HUES64 (cell line): ENCODE results near the gene ELMO3.

Experiments
- H3K27ac ChIP-seq: 2 replicates; pipeline ENCODE4 v1.7.0; 2013; ENCODE audit warnings: low read depth, low read length, inconsistent platforms
- H3K27me3 ChIP-seq: 2 replicates; pipeline ENCODE4 v1.6.1; 2013; ENCODE audit warnings: mild to moderate bottlenecking, low read length; ENCODE audit not compliant: insufficient read depth
- H3K36me3 ChIP-seq: 2 replicates; pipeline ENCODE4 v1.6.1; 2013; ENCODE audit warnings: mild to moderate bottlenecking, low read length; ENCODE audit not compliant: insufficient read depth
- H3K4me1 ChIP-seq: 2 replicates; pipeline ENCODE4 v1.6.1; 2013; ENCODE audit warnings: mild to moderate bottlenecking, low read length, moderate library complexity; ENCODE audit not compliant: insufficient read depth
- H3K4me3 ChIP-seq: 2 replicates; pipeline ENCODE4 v1.5.1; 2013; ENCODE audit warnings: mild to moderate bottlenecking, low read length, moderate library complexity
- H3K9ac ChIP-seq: 2 replicates; pipeline ENCODE4 v1.6.1; 2013; ENCODE audit warnings: mild to moderate bottlenecking, low read depth, low read length
- H3K9me3 ChIP-seq: 2 replicates; pipeline ENCODE4 v1.6.1; 2013; ENCODE audit warnings: low read depth, low read length; ENCODE audit not compliant: insufficient read depth
- WGBS: fragments of 150-250, 120-280 bp; methylation state at CpG from one replicate; pipeline ENCODE4 v1.1.7; 2013; ENCODE audit warnings: missing lambda C conversion rate; 5-methylcytosine and 5-hydroxymethylcytosine counted together

ELMO3 gene

GRCh38 chr16:67229906-67230808, 31.2 kb downstream of the ELMO3 start:
- Histone ChIP-seq H3K36me3 (peaks cover 55% of the 10 kb centered on the region), H3K4me1 (0 out of 2 replicates have a peak, but pooled peaks cover 4% of the 10 kb centered on the region), H3K27ac (no peak overlapping the region), H3K4me3 (no peak overlapping the region), H3K9me3 (no peaks in the 10 kb centered on the region), H3K27me3 (peaks cover 3% of the 10 kb centered on the region; the same call in 1 of the 2 replicates), H3K9ac (no peak overlapping the region)
- 96% methylated on average over 32 of the region's 32 CpGs for WGBS

- Histone ChIP-seq H3K27me3 (no peaks in the 10 kb centered on the region), H3K9ac (no peak overlapping the region), H3K36me3 (peaks cover 61% of the 10 kb centered on the region), H3K27ac (no peak overlapping the region), H3K9me3 (no peaks in the 10 kb centered on the region), H3K4me1 (0 out of 2 replicates have a peak, but pooled peaks cover 4% of the 10 kb centered on the region), H3K4me3 (no peak overlapping the region)
- WGBS, result 96% methylated on average over 12 of the region's 12 CpGs
Measured at GRCh38 chr16:67230809-67231660, 32.1 kb downstream of the ELMO3 start.

DNA sequence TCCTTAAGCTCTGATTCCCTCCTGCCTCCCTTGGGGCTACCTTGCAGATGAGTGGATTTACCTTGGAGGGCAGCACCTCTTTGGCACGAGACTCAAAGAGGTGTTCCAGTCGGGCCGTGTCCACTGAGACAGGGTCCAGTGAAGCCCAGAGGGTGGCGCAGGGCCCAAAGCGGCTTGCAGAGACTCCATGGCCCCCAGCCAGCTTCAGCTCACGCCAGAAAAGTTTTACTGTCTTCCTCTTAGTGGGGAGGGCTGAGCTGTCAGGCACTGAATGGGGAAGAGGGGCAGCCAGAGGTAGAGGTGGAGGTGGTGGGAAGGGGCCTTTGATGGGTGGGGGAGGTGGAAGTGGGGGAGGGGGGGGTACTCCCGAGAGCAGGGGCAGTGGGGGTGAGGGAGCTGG, 34.7 kb downstream of the ELMO3 start:
- no peak overlapping the region for H3K27ac ChIP-seq
- H3K4me1 ChIP-seq, result no peaks in the 10 kb centered on the region
- no peaks in the 10 kb centered on the region for H3K27me3 ChIP-seq
- peaks cover 78% of the 10 kb centered on the region for H3K36me3 ChIP-seq
- WGBS, result 92% methylated on average over 6 of the region's 7 CpGs
- no peaks in the 10 kb centered on the region for H3K9me3 ChIP-seq
- H3K4me3 ChIP-seq, result no peak overlapping the region
- H3K9ac ChIP-seq, result no peak overlapping the region

GRCh38 chr16:67234180-67234597, 35.3 kb downstream of the ELMO3 start:
- H3K9ac ChIP-seq, result no peak overlapping the region
- no peak overlapping the region for H3K27ac ChIP-seq
- no peaks in the 10 kb centered on the region for H3K4me1 ChIP-seq
- no peaks in the 10 kb centered on the region for H3K27me3 ChIP-seq
- WGBS, result 95% methylated on average over 10 of the region's 10 CpGs
- H3K4me3 ChIP-seq, result no peak overlapping the region
- H3K36me3 ChIP-seq, result peaks cover 78% of the 10 kb centered on the region
- no peaks in the 10 kb centered on the region for H3K9me3 ChIP-seq

- Histone ChIP-seq H3K4me1 (peaks cover 2% of the 10 kb centered on the region; the same call in 1 of the 2 replicates), H3K36me3 (peaks cover 68% of the 10 kb centered on the region), H3K9me3 (no peaks in the 10 kb centered on the region), H3K27me3 (no peaks in the 10 kb centered on the region), H3K9ac (no peak overlapping the region), H3K4me3 (no peak overlapping the region), H3K27ac (no peak overlapping the region)
- 91% methylated on average over 17 of the region's 17 CpGs for WGBS
Measured at GRCh38 chr16:67235816-67236562, 37.1 kb downstream of the ELMO3 start.

DNA sequence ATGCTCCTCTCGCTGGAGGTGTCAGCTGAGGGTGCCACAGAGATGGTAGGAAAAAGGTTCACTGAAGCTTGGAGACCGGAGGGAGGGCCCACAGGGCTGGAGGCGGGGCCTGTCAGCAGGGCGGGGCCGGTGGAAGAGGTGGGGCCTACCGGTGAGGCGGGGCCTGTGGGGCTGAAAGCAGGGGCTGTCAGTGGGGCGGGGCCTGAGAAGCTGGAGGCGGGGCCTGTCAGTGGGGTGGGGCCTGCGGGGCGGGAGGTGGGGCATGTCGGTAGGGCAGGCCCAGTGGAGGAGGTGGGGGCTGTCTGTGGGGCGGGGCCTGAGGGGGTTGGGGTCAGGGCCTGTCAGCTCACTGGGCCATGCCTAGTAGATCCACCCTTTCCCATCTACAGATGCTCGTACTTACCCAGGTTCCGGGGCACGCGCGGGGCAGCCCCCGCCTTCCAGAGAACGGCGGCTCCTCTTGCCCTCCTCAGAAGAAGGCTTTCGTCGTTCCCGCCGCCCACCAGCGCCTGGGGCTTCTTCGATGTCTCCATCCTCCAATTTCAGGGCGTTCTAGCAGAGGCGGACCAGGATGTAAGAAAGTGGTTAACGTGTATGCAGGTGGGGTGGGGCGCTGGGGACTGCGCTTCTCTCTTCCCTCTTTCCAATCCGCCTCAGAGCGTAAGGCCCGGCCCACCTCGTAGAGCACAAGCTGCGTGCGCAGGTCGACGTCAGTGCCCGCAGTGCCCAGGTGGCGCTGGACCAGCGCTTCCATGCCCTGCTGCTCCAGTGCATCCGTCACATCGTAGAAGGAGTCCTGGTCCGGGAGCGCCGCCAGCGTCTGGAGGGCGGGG, 37.8 kb downstream of the ELMO3 start:
- Histone ChIP-seq H3K27me3 (no peaks in the 10 kb centered on the region), H3K4me3 (no peak overlapping the region), H3K9ac (no peak overlapping the region), H3K27ac (no peak overlapping the region), H3K4me1 (peaks cover 10% of the 10 kb centered on the region), H3K9me3 (no peaks in the 10 kb centered on the region), H3K36me3 (peaks cover 60% of the 10 kb centered on the region)
- WGBS, result 93% methylated on average over 45 of the region's 50 CpGs

- no peaks in the 10 kb centered on the region for H3K27me3 ChIP-seq
- no peak overlapping the region for H3K9ac ChIP-seq
- peaks cover 58% of the 10 kb centered on the region for H3K36me3 ChIP-seq
- WGBS, result 93% methylated on average over 16 of the region's 16 CpGs
- H3K4me3 ChIP-seq, result no peak overlapping the region
- H3K27ac ChIP-seq, result no peak overlapping the region
- no peaks in the 10 kb centered on the region for H3K9me3 ChIP-seq
- peaks cover 11% of the 10 kb centered on the region for H3K4me1 ChIP-seq
Measured at GRCh38 chr16:67237396-67238277, 38.7 kb downstream of the ELMO3 start.

GRCh38 chr16:67238278-67238575, 39.3 kb downstream of the ELMO3 start:
- Histone ChIP-seq H3K4me1 (peaks cover 11% of the 10 kb centered on the region), H3K9me3 (no peaks in the 10 kb centered on the region), H3K27ac (no peak overlapping the region), H3K4me3 (no peak overlapping the region), H3K9ac (no peak overlapping the region), H3K36me3 (peaks cover 56% of the 10 kb centered on the region), H3K27me3 (no peaks in the 10 kb centered on the region)
- 95% methylated on average over 3 of the region's 3 CpGs for WGBS

GRCh38 chr16:67238806-67239470, 40.0 kb downstream of the ELMO3 start:
- 95% methylated on average over 9 of the region's 9 CpGs for WGBS
- Histone ChIP-seq H3K9ac (no peak overlapping the region), H3K9me3 (no peaks in the 10 kb centered on the region), H3K36me3 (peaks cover 52% of the 10 kb centered on the region), H3K4me1 (peaks cover 12% of the 10 kb centered on the region), H3K4me3 (no peak overlapping the region), H3K27ac (no peak overlapping the region), H3K27me3 (no peaks in the 10 kb centered on the region)
